Dermis microvascular lymphatic vessel endothelial cell (primary cell): ENCODE data around the gene PCSK5. TPM values are rescaled to one million over a fixed set of nuclear protein-coding genes. Genes with fewer than 3 reads are reported as not detected.

Experiments
- DNase-seq, 2 donors: peaks; one replicate each; pipeline versions ENCODE4 v3.0.0 to v3.0.0-alpha.2; 2010; ENCODE audit warnings: low read depth in 2 of 2
- total RNA-seq: library from RNA; depleted of rRNA; stranded (reverse); fragments of >200 nt; gene quantifications from 2 replicates; pipeline ENCODE4 v1.2.1, GENCODE V29; 2014

PCSK5 gene
- total RNA-seq, 1 donor from 2014 or later, result 1.0 TPM

GRCh38 chr9:76181781-76182180 lies 291.3 kb downstream of the PCSK5 start:
- DNase-seq, result no peak

DNA sequence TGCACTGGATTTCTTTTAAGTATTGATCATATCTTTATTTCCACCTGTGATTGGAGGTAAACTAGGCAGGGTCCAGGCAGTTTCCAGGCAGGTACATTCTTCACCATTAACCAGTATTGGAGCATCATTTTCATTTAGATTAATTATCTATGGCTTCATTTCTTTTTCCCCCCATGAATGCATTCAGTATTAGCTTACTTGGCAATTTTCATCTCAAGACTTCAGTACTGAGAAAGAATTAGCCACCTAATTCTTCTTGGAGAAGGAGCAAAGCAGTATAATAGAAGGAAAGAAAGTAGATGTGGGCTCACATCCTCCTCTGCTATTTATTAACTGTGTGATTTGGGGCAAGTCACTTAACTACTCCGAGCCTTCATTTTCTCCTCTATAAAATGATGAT lies 295.0 kb downstream of the PCSK5 start:
- no peak for DNase-seq

DNA sequence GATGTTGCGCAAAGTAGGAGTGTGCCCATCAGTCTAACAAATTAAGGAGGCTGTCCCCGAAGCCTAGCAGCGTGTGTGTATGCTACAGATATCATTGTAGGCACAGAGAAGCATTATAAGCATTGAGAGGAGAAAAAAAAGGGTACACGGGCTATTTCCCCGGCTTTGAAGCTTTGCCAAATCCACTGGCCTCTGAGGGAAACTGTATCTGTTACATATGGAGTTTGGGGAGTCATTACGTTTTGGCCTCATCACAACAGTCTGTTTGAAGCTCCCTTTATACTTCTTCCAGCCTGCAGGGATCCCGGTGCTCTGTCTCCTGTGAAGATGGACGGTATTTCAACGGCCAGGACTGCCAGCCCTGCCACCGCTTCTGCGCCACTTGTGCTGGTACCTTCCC lies 297.8 kb downstream of the PCSK5 start:
- no peak for DNase-seq

DNA sequence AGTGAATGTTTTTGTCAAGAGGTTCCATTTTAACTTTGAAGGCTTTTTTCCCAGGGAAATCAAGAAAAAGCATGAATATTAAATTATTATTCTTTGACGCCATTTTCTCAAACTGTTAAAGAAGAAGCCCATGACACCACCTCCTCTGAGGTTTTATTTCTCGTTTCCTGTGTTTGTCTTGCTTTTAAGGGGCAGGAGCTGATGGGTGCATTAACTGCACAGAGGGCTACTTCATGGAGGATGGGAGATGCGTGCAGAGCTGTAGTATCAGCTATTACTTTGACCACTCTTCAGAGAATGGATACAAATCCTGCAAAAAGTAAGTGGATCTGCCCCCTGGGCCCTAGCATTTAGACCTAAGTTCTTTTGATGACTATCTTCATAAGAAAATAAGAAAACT lies 298.4 kb downstream of the PCSK5 start:
- DNase-seq, result no peak

DNA sequence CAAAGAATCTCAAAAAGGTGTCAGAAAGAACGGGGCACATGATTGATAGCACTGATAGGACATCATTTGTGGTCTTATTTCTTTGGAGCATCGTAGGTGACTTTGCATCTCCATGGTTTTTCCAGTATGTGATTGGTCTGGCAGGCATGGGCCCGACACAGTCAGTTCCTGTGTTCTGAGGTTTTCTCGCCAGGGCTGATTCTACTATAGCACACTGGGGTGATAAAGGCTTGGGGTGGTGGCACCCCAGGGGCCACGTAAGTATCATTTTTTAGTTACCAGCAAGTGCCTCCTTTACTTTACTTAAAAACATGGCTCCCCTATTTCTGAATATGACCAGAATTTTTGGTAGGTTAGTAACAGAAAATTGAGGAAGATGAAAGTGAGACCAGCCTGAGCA lies 301.0 kb downstream of the PCSK5 start:
- DNase-seq, result no peak

DNA sequence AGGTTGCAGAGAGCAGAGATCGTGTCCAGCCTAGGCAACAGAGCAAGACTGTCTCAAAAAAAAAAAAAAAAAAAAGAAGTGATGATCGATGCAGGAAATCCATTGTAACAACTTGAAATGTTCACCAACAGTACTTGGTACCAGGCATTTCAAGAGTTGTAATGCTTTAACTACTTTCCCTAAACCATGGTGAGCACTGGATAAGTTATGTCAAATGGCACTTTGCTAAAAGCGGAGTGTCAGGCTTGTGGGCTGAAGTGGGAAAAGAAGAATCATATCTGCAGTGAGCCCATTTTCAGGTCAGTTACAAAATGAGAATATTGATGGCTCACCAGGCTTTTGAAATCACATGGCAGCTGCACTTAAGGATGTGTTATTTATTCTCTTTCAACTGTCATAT lies 301.5 kb downstream of the PCSK5 start:
- DNase-seq, result no peak

- DNase-seq, result no peak
Observed at GRCh38 chr9:76194896-76195295, 304.4 kb downstream of the PCSK5 start.

DNA sequence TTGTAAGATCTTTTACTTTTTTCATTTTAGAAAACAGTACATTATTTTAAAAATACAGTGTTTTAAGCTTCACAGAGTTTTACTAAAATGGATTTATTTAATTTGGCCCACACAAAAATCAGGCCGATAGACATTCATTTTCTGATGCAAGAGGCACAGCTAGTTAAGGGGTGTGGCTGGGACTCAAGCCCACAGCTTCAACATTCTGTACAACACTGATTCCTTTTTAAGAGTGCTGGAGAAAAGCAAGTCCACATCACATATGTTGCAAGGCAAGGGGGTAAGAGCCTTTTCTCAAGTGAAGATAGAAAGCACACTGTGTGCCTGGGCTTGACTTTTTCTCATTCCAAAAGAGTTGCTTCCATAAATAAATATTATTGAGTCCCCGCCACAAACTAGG lies 307.9 kb downstream of the PCSK5 start:
- no peak for DNase-seq

GRCh38 chr9:76200315-76200714 lies 309.8 kb downstream of the PCSK5 start:
- DNase-seq, result no peak

DNA sequence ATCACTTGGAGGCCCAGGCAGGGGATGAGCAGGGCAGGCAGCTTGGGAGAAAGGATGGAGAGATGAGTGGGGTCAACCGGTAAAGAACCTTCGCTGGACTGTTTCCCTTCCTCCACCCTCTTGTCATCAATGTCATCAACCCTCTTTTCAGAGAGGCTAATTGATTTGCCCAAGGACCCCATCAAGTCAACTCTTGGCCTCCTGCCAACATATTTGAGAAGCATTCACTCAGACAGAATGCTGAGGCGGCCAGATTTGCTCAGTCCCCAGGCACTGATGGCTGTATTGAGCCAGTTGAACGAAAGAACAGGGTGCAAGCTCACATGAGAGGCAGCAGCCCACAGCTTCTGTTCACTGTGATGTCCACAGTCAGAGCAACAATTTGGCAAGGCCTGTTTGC lies 310.3 kb downstream of the PCSK5 start:
- no peak for DNase-seq

GRCh38 chr9:76203373-76203772 lies 312.9 kb downstream of the PCSK5 start:
- DNase-seq, result no peak

GRCh38 chr9:76206821-76207220 lies 316.3 kb downstream of the PCSK5 start:
- DNase-seq, result no peak

DNA sequence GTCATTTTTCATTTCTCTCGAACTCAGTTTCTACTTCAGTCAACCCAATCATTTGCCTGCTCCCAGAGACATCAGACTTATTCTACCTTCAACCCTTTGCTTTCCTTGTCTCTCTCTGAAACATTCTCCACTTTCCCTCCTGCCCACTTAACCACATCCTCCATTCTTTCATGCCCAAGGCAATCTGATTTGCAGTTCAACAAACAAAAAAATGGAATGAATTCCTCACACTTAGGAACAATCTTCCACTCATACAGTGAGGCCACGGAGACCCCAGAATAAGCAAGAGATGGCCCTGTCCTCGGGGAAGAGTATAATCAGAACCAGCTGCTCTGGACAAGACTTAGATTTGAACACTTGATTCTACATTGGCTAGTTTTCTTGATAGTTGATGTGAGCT lies 323.3 kb downstream of the PCSK5 start:
- no peak for DNase-seq

- DNase-seq, result peak in 1 of 2 donors; percentile 1
Observed at GRCh38 chr9:76215066-76215465, 324.6 kb downstream of the PCSK5 start.

DNA sequence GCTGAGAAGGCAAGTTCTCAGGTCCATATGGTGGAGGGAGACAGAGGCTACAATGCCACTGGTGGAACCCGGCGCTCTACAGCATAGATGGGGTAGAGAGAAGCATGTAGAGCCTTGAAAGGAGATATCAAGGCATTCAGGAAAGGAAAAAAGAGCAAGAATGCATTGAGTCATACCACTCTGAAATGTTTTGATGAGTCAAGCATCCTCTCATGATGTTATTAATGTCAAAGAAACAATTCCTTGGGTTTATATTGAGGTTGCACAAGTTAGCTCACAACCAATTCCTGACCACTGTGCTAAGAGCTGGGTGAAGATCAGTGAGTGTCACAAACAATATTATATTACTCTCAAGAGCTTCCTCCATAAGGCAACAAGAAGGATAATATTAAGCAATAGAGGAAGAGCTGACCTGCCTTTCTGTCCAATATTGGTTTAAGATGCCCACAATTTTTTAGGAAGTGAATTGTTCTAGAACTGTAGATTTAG lies 325.7 kb downstream of the PCSK5 start:
- peak in 1 of 2 donors; percentile 47 for DNase-seq

DNA sequence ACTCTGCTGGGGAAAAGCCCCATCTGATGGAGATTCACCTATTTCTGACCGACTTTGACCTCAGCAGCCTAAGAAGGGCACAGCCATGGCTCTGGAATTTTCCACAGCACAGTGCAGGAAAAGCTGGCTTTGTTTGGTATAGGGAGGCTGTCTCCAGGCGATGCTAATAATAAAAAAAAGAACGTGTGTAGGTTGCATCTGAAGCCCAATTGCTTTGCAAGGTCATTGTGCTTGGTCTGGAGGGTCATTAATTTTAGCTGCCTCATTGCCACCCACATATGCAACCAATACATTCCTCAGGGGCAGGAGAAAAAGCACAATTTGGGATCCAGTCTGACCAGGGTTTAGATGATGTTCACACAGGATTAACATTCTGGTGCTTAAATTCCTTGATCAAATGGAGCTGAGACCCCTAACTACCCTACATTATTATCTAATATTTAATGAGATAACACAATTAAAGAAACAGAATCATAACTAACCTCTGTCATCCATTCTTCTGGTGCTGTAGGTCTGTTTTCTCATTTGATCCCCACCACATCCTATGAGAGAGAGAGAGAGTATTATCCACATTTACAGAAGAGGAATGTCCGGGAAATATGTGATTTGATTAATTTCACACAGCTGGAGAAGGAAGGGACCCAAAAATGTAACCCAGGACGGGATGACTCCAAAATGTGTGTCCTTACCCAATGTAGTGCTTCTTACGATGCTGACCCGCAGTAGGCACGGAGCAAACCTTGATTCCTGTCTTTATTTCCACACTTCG lies 327.8 kb downstream of the PCSK5 start:
- no peak for DNase-seq

- DNase-seq, result no peak
Observed at GRCh38 chr9:76218886-76219445, 328.5 kb downstream of the PCSK5 start.

- DNase-seq, result no peak
Observed at GRCh38 chr9:76219560-76220151, 329.2 kb downstream of the PCSK5 start.

- no peak for DNase-seq
Observed at GRCh38 chr9:76221423-76221822, 330.9 kb downstream of the PCSK5 start.

- no peak for DNase-seq
Observed at GRCh38 chr9:76223749-76224340, 333.4 kb downstream of the PCSK5 start.

DNA sequence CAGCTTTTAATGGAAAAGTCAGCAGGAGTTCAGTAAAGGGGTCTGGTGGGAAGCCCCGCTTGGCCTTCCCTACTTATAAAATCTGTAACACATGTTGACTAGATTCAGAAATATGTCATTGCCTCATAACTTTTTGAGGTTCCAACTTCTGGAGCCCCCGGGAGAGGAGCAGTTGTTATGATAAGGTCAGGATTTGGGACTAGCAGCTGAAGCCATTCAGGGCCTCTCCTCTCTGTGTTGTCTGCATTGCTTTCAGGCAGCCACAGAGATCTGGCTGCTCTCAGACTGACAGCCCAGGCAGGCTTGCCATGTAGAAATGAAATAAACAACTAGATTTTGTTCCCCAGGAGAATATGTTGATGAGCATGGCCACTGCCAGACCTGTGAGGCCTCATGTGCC lies 336.7 kb downstream of the PCSK5 start:
- DNase-seq, result no peak

DNA sequence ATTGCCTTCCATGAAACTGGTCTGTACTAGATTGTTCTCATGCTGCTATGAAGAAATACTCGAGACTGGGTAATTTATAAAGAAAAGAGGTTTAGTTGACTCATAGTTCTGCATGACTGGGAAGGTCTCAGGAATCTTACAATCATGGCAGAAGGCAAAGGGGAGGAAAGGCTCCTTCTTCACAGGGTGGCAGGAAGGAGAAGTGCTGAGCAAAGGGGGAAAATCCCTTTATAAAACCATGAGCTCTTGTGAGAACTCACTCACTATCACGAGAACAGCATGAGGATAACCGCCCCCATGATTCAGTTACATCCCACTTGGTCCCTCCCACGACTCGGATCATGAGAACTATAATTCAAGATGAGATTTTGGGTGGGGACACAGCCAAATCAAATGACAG lies 340.5 kb downstream of the PCSK5 start:
- no peak for DNase-seq
